GM13976 (cell line): ENCODE data around the gene DNAH9.

ENCODE experiments used
- DNase-seq: peaks from one replicate; pipeline ENCODE4 v3.0.0; 2012; ENCODE audit warnings: low spot score
- CTCF ChIP-seq: IDR thresholded peaks from 2 replicates; pipeline ENCODE4 v1.5.1; 2012; ENCODE audit warnings: borderline replicate concordance, mild to moderate bottlenecking; ENCODE audit not compliant: insufficient read depth; ENCODE audit errors: extremely low read depth, missing control alignments, control extremely low read depth
- in situ Hi-C: fragments of 300-500 bp; cut with MboI; formaldehyde crosslinking; loops from one replicate; pipeline ENCODE4 v1.12.0; 2022; ENCODE audit warnings: low sequenced_read_pairs, mixed read lengths, inconsistent platforms; ENCODE audit not compliant: unreplicated experiment

DNAH9 gene

GRCh38 chr17:11598274-11599221 is at the start of gene DNAH9:
TSS of gene DNAH9 (plus strand) at chr17:11598470. CDS start at chr17:11598499, 29 bp downstream.
- DNase-seq = no peak
- in situ Hi-C loops = no loop called here
- TF ChIP-seq CTCF = no peak

GRCh38 chr17:11550431-11550830 is 47.8 kb upstream of the DNAH9 start:
- DNase-seq = no peak
- in situ Hi-C loops = no loop called here
- TF ChIP-seq CTCF = no peak

- in situ Hi-C loops = no loop called here
- no peak for DNase-seq
- TF ChIP-seq CTCF = no peak
Observed at GRCh38 chr17:11551442-11551841, 46.8 kb upstream of the DNAH9 start.

- in situ Hi-C loops = no loop called here
Observed at GRCh38 chr17:11553135-11553534, 45.1 kb upstream of the DNAH9 start.

GRCh38 chr17:11554042-11554441 is 44.2 kb upstream of the DNAH9 start:
- TF ChIP-seq CTCF = no peak

More at GRCh38 chr17:11553135-11553534, 45.1 kb upstream of the DNAH9 start:
- no peak for TF ChIP-seq CTCF
- DNase-seq = no peak

GRCh38 chr17:11554542-11554941 is 43.7 kb upstream of the DNAH9 start:
- in situ Hi-C loops = no loop called here
- no peak for TF ChIP-seq CTCF
- DNase-seq = no peak

More at GRCh38 chr17:11554042-11554441, 44.2 kb upstream of the DNAH9 start:
- no peak for DNase-seq
- in situ Hi-C loops = no loop called here
